ENCODE measurements around the gene GABPB1. TPM values are rescaled to one million over a fixed set of nuclear protein-coding genes. Genes with fewer than 3 reads are reported as not detected.

Gene GABPB1
- total RNA-seq, 1 donor from 2014 or later = 10.9 TPM

DNA sequence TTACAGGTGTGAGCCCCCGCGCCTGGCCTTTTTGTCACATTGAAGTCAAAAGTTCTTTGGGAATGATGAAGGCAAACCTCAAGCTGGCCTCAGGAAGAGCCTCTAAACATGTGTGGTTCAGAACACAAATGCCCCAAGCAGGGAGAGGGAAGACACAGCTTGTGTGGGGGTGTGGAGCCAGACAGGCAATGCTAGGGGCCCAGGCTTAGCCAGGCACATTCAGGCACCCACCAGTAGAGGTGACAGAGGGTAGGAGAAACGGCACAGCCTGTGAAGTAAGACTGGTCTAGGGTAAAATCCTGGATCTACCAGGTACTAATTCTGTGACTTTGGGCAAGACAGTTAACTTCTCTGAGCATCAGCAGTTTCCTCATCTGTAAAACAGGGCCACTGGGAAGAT, 93.0 kb downstream of the GABPB1 start:
- H3K27me3 ChIP-seq = no peaks in the 10 kb centered on the region
- TF ChIP-seq, protein P1, sequence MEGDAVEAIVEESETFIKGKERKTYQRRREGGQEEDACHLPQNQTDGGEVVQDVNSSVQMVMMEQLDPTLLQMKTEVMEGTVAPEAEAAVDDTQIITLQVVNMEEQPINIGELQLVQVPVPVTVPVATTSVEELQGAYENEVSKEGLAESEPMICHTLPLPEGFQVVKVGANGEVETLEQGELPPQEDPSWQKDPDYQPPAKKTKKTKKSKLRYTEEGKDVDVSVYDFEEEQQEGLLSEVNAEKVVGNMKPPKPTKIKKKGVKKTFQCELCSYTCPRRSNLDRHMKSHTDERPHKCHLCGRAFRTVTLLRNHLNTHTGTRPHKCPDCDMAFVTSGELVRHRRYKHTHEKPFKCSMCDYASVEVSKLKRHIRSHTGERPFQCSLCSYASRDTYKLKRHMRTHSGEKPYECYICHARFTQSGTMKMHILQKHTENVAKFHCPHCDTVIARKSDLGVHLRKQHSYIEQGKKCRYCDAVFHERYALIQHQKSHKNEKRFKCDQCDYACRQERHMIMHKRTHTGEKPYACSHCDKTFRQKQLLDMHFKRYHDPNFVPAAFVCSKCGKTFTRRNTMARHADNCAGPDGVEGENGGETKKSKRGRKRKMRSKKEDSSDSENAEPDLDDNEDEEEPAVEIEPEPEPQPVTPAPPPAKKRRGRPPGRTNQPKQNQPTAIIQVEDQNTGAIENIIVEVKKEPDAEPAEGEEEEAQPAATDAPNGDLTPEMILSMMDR (IDR thresholded peaks at IDR 0.05) = no peak
- H3K4me3 ChIP-seq = no peak overlapping the region
- intact Hi-C loops (cut with DNase I) = no loop called here
- H3K27ac ChIP-seq = no peak overlapping the region
- H3K36me3 ChIP-seq = no peaks in the 10 kb centered on the region
- no peak for DNase-seq (ENCODE audit: low spot score in 2 of 2)
- no peaks in the 10 kb centered on the region for H3K9me3 ChIP-seq
- no peaks in the 10 kb centered on the region for H3K4me1 ChIP-seq

DNA sequence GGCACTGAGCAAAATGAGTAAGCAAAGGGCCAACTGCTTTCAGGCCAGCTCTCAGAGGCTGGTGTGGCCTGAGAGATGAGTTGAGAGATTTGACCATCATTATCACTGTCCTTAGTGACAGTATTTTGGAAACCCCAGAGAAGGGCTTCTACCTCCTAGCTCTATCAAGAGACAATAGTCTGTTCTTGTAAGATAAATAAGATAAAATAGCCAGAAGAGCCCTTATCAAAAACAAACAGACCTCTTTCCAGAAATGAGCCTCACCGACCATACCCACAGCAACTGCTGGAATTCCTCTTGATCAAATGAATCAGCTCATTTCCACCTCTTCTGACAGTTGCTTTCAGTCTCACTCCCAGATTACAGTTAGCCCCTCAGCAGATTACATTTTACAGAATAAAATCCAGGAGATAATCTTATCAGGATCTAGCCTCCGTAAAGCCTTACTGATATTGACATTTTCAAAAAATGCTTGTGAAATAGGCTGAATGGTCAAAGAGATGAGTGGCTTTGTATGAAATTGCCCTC, 94.0 kb downstream of the GABPB1 start:
- TF ChIP-seq, protein P1 (IDR thresholded peaks at IDR 0.05) = no peak
- Histone ChIP-seq H3K9me3 (no peaks in the 10 kb centered on the region), H3K4me1 (no peaks in the 10 kb centered on the region), H3K36me3 (no peaks in the 10 kb centered on the region), H3K27me3 (no peaks in the 10 kb centered on the region), H3K27ac (no peak overlapping the region), H3K4me3 (no peak overlapping the region)
- intact Hi-C loops (cut with DNase I) = no loop called here
- no peak for DNase-seq (ENCODE audit: low spot score in 2 of 2)

DNA sequence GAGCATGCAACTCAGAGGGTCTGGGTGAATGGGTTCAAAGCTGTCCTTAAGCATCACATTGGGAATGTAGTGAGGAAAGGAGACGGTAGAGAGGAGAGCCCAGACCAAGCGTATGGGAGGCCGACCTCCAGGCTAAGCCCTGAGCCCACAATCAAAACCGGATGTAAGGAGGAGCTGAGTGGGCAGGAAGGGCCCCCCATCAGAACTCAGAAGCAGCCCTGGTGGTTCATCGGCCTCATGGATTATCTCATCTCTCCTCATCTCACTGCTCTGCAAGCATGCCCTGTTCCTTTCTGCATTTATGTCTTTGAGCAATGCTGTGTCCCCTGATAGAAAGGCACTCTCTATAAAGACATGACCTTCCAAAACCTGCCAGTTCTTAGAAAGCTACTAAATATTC, 95.7 kb downstream of the GABPB1 start:
- Histone ChIP-seq H3K4me3 (no peak overlapping the region), H3K27me3 (no peaks in the 10 kb centered on the region), H3K27ac (no peak overlapping the region), H3K9me3 (no peaks in the 10 kb centered on the region), H3K36me3 (no peaks in the 10 kb centered on the region), H3K4me1 (no peaks in the 10 kb centered on the region)
- intact Hi-C loops (cut with DNase I) = no loop called here
- TF ChIP-seq, protein P1 (IDR thresholded peaks at IDR 0.05) = no peak
- no peak for DNase-seq (ENCODE audit: low spot score in 2 of 2)

DNA sequence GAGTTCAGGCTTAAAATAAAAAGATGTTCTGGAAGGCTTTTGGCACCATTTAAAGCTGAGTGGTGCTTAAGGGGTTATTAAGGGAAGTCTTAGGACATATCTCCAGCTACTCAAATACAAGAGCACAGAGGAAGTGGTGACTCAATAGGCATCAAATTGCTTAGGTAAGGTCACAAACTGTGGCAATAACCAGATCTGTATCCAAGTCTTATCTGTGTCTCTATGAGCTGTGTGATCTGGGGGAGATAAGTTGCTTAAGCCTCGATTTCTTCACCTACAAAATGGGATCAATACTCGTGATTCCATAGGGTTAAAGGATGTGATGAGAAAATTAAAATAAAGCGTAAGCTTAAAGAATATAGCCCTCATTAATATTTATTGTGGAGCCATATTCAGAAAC, 97.1 kb downstream of the GABPB1 start:
- intact Hi-C loops (cut with DNase I) = no loop called here
- no peak for DNase-seq (ENCODE audit: low spot score in 2 of 2)
- no peaks in the 10 kb centered on the region for H3K4me1 ChIP-seq
- no peaks in the 10 kb centered on the region for H3K27me3 ChIP-seq
- H3K4me3 ChIP-seq = no peak overlapping the region
- H3K9me3 ChIP-seq = no peaks in the 10 kb centered on the region
- no peak overlapping the region for H3K27ac ChIP-seq
- TF ChIP-seq, protein P1 (IDR thresholded peaks at IDR 0.05) = no peak
- no peaks in the 10 kb centered on the region for H3K36me3 ChIP-seq

DNA sequence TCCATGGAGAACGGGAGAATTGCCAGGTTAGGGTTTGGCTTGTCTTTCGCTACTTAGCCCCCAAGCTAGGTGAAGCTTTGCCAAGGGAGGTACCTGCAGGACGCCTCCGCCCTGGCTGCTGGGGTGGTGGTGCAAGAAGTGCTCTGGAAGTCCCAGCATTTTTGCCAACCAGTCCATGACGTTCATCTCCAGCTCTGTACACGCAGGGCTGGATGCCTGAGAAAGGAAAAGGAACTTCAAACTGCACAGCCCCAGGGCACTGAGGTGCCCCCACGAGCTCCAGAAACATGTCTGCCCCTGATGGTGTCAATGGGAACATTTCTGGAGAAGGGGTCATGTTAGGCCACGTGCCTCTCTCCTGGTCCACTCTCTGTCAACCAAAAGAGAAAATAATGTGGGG, 97.7 kb downstream of the GABPB1 start:
- no peaks in the 10 kb centered on the region for H3K9me3 ChIP-seq
- H3K4me1 ChIP-seq = no peaks in the 10 kb centered on the region
- intact Hi-C loops (cut with DNase I) = no loop called here
- no peaks in the 10 kb centered on the region for H3K27me3 ChIP-seq
- no peak for DNase-seq (ENCODE audit: low spot score in 2 of 2)
- H3K27ac ChIP-seq = no peak overlapping the region
- no peaks in the 10 kb centered on the region for H3K36me3 ChIP-seq
- TF ChIP-seq, protein P1 (IDR thresholded peaks at IDR 0.05) = no peak
- no peak overlapping the region for H3K4me3 ChIP-seq

Measured in ascending aorta (tissue), 2 donors.